Measurements from ENCODE around the gene GPR78.

Gene GPR78

DNA sequence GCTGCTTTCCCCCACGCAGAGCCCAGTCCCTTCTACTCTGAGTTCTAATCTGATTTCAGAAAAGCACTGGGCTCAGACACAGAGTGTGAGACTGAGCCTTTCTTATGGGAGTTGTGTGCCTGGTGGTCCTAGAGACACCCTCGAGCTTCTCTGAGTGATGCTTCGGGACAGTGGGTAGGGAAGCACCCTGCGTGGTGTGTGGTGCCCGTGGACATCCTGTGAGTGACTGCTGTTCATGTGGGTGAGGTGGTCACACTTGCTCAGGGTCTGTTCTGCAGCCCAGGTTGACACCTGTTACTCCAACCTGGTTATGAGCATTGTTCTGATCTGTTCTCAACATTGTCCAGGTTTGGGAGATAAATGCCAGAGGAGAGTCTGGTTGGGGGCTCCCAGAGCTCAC, 6.1 kb downstream of the GPR78 start:
- no peak for DNase-seq (ENCODE audit: low read depth in 3 of 3)

DNA sequence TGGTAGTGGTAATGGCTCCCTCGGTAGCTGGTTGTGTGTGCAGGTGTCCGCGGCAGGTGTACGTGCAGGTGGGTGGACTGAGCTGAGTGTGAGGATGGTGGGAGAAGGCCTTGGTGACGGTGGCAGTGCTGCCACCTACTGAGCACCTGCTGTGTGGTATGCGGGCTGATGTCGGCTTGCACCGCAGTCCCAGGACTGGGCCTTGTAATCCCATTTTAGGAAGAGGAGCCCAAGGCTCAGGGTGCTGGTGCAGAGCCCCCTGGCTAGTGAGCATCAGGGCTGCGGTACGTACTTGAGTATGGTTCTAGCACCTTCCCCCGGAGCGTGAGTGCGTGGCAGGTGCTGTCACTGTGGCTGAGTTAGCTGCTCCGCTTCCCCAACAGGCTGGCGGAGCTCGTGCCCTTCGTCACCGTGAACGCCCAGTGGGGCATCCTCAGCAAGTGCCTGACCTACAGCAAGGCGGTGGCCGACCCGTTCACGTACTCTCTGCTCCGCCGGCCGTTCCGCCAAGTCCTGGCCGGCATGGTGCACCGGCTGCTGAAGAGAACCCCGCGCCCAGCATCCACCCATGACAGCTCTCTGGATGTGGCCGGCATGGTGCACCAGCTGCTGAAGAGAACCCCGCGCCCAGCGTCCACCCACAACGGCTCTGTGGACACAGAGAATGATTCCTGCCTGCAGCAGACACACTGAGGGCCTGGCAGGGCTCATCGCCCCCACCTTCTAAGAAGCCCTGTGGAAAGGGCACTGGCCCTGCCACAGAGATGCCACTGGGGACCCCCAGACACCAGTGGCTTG, 6.7 kb downstream of the GPR78 start:
- no peak for DNase-seq (ENCODE audit: low read depth in 3 of 3)

DNA sequence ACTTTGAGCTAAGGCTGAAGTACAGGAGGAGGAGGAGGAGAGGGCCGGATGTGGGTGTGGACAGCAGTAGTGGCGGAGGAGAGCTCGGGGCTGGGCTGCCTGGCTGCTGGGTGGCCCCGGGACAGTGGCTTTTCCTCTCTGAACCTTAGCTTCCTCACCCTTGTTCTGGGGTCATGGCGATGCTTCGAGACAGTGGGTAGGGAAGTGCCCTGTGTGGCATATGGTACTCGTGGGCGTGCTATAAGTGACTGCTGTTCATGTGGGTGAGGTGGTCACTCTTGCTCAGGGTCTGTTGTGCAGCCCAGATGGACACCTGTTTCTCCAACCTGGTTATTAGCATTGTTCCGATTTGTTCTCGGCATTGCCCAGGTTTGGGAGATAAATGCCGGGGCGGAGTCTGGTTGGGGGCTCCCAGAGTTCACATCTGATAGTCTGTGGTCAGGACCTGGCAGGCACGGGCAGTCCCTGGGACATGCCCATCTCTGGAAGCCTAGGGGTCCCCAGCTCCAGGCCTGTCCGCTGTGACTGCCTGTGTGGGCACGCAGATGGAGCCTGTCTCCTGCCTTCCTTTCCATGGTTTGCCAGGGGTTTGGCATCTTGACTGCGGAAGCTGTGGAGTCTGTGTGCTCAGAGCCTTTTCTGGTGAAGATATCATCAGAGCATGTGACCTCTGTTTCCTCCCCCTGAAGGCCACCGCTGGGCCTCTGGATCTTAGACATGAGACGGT, 7.4 kb downstream of the GPR78 start:
- no peak for DNase-seq (ENCODE audit: low read depth in 3 of 3)

- no peak for DNase-seq (ENCODE audit: low read depth in 3 of 3)
Observed at GRCh38 chr4:8588196-8588470, 7.9 kb downstream of the GPR78 start.

DNA sequence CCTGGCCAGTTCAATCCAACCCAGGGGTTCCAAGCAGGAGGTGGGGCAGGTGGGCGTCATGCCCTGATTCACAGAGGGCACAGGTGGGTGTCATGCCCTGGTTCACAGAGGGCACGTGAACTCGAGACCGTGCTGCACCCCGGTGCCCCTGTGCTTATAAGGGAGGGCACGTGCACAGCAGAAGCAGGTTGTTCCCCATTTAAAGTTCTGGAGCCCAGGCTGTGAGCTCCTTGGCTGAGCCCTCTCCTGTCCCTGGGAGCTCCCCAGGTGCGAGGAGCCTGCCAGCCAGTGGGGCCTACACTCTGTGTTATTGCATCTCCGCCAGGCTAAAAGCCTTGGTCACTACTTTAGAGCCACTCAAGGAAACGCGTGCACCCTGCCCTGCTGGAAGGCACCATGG, 9.1 kb downstream of the GPR78 start:
- no peak for DNase-seq (ENCODE audit: low read depth in 3 of 3)

- no peak for DNase-seq (ENCODE audit: low read depth in 3 of 3)
Observed at GRCh38 chr4:8589823-8590545, 9.8 kb downstream of the GPR78 start.

DNA sequence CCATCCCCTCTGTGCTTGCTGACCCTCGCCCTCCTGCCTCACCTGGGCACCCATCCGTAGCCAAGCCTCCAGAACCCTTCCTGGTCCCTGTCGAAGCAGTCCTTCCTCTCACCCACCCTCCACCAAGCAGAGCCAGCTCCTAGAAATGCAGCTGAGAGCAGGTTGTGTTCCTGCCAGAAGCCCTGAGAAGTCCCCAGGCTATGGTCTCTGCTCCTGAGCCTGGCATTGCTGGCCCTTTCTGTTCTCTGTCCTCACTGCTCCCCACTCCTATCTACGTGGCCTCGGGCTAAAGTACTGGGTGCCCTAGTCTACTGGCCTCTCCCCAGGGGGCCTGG, 10.3 kb downstream of the GPR78 start:
- DNase-seq (ENCODE audit: low read depth in 3 of 3) = no peak

DNA sequence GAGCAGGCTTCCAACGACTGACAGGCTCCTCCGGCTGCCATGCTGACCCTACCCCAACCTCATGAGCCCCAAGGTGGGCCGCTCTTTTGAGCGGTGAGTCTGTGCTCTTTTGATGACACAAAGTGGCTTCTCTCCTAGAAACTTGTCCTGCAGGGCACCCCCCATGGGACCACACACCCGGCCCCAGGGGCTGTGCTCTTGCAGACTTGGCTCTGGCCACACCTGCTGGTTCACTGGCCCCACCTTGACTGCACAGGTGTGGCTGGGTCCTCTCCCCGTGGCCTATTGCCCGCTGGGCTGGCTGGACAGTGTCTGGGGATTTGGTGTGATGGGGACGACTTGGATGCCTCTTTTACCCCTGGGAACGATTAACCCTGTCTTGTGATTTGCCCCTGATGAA, 10.9 kb downstream of the GPR78 start:
- DNase-seq (ENCODE audit: low read depth in 3 of 3) = no peak

DNA sequence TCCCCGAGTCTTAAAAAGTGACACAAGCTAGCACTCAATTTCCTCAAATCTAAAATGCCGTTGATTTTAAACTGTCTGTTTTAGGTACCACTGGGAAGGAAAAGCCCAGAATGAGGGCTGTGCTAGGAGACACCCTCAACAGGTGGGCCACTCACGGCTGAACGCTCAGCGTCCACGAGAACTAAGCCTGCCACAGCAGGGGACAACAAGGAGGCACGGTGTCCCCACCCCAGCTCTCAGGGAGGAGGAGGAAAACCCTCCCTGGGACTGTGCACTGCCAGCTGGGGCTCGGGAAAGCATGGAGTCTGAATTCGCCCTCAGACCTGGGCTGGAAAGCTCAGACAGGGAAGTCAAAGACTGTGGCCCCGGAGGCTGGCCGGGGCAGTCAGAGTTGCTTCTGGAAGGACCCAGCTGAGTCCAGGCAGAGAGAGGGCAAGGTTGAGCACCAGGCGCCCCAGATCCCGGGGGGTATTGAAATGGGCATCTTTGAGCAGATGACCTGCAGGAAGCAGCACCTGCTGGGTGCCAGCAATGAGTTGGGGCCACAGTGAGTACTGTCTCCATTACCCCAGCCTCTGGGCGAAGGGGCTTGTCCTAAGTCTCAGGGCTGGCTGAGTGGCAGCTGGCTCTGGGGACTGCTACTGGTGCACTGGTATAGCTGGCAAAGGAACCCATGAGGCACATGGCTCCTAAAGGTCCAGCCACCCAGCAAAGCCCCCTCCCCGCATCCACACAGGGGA, 11.6 kb downstream of the GPR78 start:
- DNase-seq (ENCODE audit: low read depth in 3 of 3) = no peak

DNA sequence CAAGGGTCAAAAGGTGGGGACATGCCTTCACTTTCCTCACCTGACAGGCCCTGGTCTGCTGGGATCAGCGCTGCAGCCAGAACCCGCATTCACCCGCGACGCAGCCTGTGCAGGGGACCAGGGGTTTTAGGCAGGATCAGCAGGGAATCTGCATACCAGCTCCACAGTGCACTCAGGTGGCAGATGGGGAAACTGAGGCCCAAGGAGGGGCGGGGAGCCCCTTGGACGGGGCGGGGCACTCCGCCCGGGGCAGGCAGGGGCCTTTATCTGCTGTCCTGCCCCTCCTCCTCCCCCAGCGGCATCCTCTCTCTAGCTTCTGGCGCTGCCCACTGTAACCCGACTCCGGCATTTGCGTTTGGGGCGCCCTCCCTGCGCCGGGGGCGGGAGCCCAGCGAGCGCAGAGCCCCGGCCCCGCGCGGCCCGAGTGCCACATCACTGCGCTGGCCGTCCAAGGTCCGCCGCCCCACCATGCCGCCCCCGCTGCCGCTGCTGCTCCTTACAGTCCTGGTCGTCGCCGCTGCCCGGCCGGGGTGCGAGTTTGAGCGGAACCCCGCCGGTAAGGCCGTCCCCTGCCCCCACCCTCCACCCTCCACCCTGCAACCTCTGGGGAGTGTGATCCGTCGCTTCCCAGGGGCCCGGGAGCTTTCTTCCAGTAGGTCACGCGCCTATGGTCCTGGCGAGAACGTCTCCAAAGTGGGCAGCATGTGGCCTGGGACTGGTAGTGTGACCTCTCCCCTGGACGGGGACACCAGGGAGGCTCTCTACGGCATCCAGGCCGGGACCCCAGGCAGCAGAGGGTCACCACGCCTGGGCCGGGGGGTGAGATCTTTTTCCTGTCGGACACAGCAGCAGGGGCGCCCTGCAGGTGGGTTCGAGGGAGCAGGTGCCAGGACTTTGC, 12.4 kb downstream of the GPR78 start, which contains the start of gene CPZ:
Gene CPZ, plus strand, starts transcription at position 400 of the 898 bp plus-strand sequence. Its CDS starts 69 bp downstream, at position 469.
- DNase-seq (ENCODE audit: low read depth in 3 of 3) = no peak

- no peak for DNase-seq (ENCODE audit: low read depth in 3 of 3)
Observed at GRCh38 chr4:8593264-8594096, 13.3 kb downstream of the GPR78 start.

DNA sequence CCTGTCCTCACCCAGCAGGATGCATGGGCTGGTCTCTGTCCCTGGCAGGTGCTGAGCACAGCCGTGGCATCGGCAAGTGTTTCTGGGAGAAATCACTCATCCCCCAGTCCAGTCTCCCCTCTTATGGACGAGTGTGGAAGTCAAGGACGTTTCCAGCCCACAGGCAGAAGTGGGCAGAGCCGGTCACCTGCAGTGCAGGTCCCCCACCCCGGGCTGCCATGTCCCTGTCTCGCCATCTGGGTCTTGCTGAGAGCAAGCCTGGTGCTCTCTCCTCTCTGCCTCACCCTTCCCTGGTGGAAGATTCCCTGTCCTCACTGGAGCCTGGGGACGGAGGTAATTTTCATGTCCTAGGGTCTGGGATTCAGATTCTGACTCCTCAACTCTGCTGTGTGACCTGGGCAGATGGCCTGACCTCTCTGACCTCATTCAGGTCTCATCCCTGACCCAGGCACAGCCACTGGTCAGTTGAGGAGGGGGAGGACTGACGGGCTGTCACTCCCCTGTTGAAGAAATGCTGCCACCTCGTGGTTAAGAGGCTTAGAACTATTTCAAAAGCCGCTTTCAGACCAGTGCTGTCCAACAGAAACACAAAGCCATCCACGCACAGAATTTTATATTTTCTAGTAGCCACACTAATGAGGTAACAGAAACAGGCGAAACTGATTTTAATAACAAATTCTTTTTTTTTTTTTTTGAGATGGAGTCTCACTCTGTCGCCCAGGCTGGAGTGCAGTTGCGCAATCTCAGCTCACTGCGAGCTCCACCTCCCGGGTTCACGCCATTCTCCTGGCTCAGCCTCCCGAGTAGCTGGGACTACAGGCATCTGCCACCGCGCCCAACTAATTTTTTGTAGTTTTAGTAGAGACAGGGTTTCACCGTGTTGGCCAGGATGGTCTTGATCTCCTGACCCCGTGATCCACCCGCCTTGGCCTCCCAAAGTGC, 14.2 kb downstream of the GPR78 start:
- no peak for DNase-seq (ENCODE audit: low read depth in 3 of 3)

- DNase-seq (ENCODE audit: low read depth in 3 of 3) = no peak
Observed at GRCh38 chr4:8595237-8596087, 15.3 kb downstream of the GPR78 start.

DNA sequence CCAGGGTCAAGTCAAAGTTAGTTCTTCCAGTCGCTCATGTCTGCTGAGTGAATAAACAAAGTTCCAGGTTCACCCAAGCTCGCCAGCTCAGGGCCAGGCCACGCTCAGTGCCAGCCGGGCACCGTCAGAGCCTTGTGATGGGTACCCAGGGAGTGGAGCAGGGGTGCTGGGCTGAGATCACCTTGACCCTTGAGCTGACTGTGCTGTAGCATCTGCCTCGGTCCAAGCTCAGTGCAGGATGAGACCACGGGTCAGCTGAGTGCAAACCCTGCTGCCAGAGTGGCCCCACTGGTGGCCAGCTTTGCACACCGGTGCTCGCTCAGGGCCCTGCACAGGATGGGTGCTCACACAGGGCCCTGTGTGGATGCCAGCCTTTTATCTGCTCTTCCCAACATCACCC, 16.7 kb downstream of the GPR78 start:
- DNase-seq (ENCODE audit: low read depth in 3 of 3) = no peak

DNA sequence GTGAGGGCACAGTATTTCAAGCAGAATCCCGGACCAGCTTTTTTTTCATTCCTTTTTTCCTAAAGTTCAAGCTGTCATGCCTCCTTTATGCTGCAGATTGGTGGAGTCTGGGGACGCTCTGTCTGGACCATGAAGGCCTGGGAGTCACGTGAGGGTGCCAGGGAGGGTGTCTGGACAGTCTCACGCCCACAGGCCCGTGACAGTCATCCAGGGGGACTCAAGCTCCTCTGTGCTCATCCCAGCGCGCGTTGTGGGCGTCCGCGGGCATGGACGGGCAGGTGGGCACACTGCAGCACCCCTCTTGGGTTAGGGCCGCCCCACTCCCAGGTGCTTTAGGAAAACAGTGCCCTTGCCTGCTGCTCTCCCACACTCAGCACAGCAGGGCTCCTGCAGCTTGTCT, 17.1 kb downstream of the GPR78 start:
- no peak for DNase-seq (ENCODE audit: low read depth in 3 of 3)

- DNase-seq (ENCODE audit: low read depth in 3 of 3) = no peak
Observed at GRCh38 chr4:8597791-8598190, 17.6 kb downstream of the GPR78 start.

DNA sequence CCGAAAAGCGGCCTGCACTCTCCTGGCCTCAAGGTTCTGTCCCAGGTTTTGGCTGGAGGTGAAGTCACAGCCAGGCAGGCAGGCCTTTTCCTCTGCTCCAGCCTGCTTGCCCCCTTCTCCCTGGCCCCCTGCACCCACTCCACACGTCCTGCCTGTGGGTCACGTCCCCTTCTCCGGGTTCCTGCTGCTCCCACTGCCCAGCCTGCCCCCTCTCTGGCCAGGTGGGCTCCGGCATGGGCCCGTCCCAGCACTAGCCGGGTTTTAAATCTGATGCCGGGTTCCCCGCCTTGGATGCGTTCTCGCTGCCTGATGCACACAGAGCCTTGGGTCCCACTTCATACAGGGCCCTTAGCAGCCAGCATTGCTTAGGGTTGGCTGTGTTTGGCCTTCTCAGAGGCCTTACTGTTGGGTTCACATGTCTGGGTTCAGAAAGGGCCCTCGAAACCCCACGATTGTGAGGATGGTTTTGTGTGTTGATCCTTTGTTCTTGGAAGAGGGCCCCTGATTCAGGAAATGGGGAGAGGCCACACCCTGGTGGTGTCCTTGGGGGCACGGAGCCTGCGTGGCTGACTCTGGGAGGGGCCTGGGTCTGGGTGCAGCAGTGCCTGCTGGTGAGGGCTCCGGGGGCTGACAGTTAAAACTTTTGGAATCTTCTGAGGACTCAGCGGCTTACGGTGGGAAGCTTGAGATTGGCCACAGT, 18.3 kb downstream of the GPR78 start:
- no peak for DNase-seq (ENCODE audit: low read depth in 3 of 3)

DNA sequence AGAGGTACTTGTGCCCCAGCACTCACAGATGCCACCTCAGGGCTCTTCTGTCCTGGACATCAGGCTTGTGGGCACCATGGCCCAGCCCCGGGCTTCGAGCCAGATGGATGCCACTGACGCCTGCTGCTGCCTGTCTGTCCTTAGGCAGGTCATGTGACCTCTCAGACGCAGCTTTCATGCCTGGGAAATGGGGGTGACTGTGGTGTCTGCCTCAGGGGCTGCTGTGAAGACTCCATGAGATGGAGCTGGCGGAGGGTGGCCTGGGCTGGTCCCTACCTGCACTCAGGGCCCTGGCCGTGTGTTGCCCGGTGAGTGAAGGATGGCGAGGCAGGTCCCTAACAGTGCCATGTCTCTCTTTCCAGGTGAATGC, 18.9 kb downstream of the GPR78 start:
- DNase-seq (ENCODE audit: low read depth in 3 of 3) = no peak

Measured in stimulated activated CD4-positive, alpha-beta T cell treated with anti-CD3 and anti-CD28 coated beads, TNF-alpha, amount 100 ng/mL, for 4 hours (primary cell).